ENCODE measurements around the gene MAGEB3. TPM values are rescaled to one million over a fixed set of nuclear protein-coding genes. Genes with fewer than 3 reads are reported as not detected.

Gene MAGEB3
- polyA plus RNA-seq, 1 donor (not counting 4 experiments of a cell fraction or from before 2014, with no cell fraction given), result not detected

GRCh38 chrX:30275498-30275897 is 45.0 kb downstream of the MAGEB3 start:
- Histone ChIP-seq H3K27ac (ENCODE audit: control insufficient read depth, insufficient read depth, low read length) (no peak overlapping the region), H3K4me2 (ENCODE audit: control insufficient read depth, extremely low read depth, insufficient read depth, low read depth, low read length) (no peak overlapping the region), H3K9me1 (ENCODE audit: control insufficient read depth, extremely low read depth, insufficient read depth, low read length) (no peaks in the 10 kb centered on the region), H4K20me1 (ENCODE audit: control insufficient read depth, extremely low read depth, insufficient read depth, low read length) (no peaks in the 10 kb centered on the region), H3K9ac (ENCODE audit: control insufficient read depth, extremely low read depth, insufficient read depth, low read length) (no peak overlapping the region), H3K27me3 (ENCODE audit: control insufficient read depth, extremely low read depth, insufficient read depth, low read length) (no peaks in the 10 kb centered on the region), H3K36me3 (ENCODE audit: control insufficient read depth in 2 of 2, extremely low read depth in 1 of 2, insufficient read depth in 2 of 2, low read length in 2 of 2) (no peaks in the 10 kb centered on the region), H2AFZ (ENCODE audit: control insufficient read depth, low read length) (no peak overlapping the region), H3K9me3 (ENCODE audit: control insufficient read depth, low read depth, low read length) (no peaks in the 10 kb centered on the region), H3K79me2 (ENCODE audit: control insufficient read depth, insufficient read depth, low read length) (no peaks in the 10 kb centered on the region), H3K4me1 (ENCODE audit: control insufficient read depth, extremely low read depth, insufficient read depth, low read length) (no peaks in the 10 kb centered on the region), H3K4me3 (ENCODE audit: control insufficient read depth in 2 of 3, extremely low read depth in 1 of 3, insufficient read depth in 2 of 3, low read depth in 1 of 3, low read length in 3 of 3) (no peak overlapping the region)
- peak in 2 of 3 experiments; percentile 10 to 13 for TF ChIP-seq CTCF (optimal IDR thresholded peaks at IDR 0.05 in 1 of 3, IDR thresholded peaks at IDR 0.05 in 1 of 3, conservative IDR thresholded peaks at IDR 0.05 in 1 of 3; ENCODE audit: extremely low read depth in 1 of 3, insufficient read depth in 2 of 3, low read length in 3 of 3)
- no peak for TF ChIP-seq EZH2 (IDR thresholded peaks at IDR 0.05; ENCODE audit: low read length)
- dilution Hi-C loops (cut with MboI; ENCODE audit: extremely low pct_ligation_motif_present, low sequenced_read_pairs), result no loop called here
- FAIRE-seq, result no peak
- DNase-seq (ENCODE audit: low read depth, low spot score), result no peak

- Histone ChIP-seq H3K9me3 (ENCODE audit: control insufficient read depth, low read depth, low read length) (no peaks in the 10 kb centered on the region), H3K4me2 (ENCODE audit: control insufficient read depth, extremely low read depth, insufficient read depth, low read depth, low read length) (no peak overlapping the region), H3K27ac (ENCODE audit: control insufficient read depth, insufficient read depth, low read length) (no peak overlapping the region), H3K9ac (ENCODE audit: control insufficient read depth, extremely low read depth, insufficient read depth, low read length) (no peak overlapping the region), H2AFZ (ENCODE audit: control insufficient read depth, low read length) (no peak overlapping the region), H3K36me3 (ENCODE audit: control insufficient read depth in 2 of 2, extremely low read depth in 1 of 2, insufficient read depth in 2 of 2, low read length in 2 of 2) (no peaks in the 10 kb centered on the region), H3K9me1 (ENCODE audit: control insufficient read depth, extremely low read depth, insufficient read depth, low read length) (no peaks in the 10 kb centered on the region), H3K79me2 (ENCODE audit: control insufficient read depth, insufficient read depth, low read length) (no peaks in the 10 kb centered on the region), H3K27me3 (ENCODE audit: control insufficient read depth, extremely low read depth, insufficient read depth, low read length) (no peaks in the 10 kb centered on the region), H3K4me3 (ENCODE audit: control insufficient read depth in 2 of 3, extremely low read depth in 1 of 3, insufficient read depth in 2 of 3, low read depth in 1 of 3, low read length in 3 of 3) (no peak overlapping the region), H3K4me1 (ENCODE audit: control insufficient read depth, extremely low read depth, insufficient read depth, low read length) (no peaks in the 10 kb centered on the region), H4K20me1 (ENCODE audit: control insufficient read depth, extremely low read depth, insufficient read depth, low read length) (no peaks in the 10 kb centered on the region)
- FAIRE-seq (no peak), DNase-seq (ENCODE audit: low read depth, low spot score) (no peak)
- TF ChIP-seq CTCF (optimal IDR thresholded peaks at IDR 0.05 in 1 of 3, IDR thresholded peaks at IDR 0.05 in 1 of 3, conservative IDR thresholded peaks at IDR 0.05 in 1 of 3; ENCODE audit: extremely low read depth in 1 of 3, insufficient read depth in 2 of 3, low read length in 3 of 3) (no peak), EZH2 (IDR thresholded peaks at IDR 0.05; ENCODE audit: low read length) (no peak)
- dilution Hi-C loops (cut with MboI; ENCODE audit: extremely low pct_ligation_motif_present, low sequenced_read_pairs), result no loop called here
Observed at GRCh38 chrX:30278365-30278764, 47.9 kb downstream of the MAGEB3 start.

Measured in keratinocyte (primary cell).